Rectal smooth muscle tissue (tissue), 1 donor: Measurements from ENCODE around the gene CEP128.

Experiments
- H3K27ac ChIP-seq: one replicate; pipeline ENCODE4 v1.7.0; 2013; ENCODE audit warnings: low read depth, low read length, inconsistent platforms
- H3K27me3 ChIP-seq: one replicate; pipeline ENCODE4 v1.7.0; 2013; ENCODE audit warnings: low read length; ENCODE audit not compliant: control insufficient read depth, insufficient read depth
- H3K36me3 ChIP-seq: one replicate; pipeline ENCODE4 v1.7.0; 2013; ENCODE audit warnings: low read length; ENCODE audit not compliant: control insufficient read depth, insufficient read depth
- H3K4me1 ChIP-seq: one replicate; pipeline ENCODE4 v1.7.0; 2013; ENCODE audit warnings: low read length; ENCODE audit not compliant: control insufficient read depth, insufficient read depth
- H3K4me3 ChIP-seq: one replicate; pipeline ENCODE4 v1.7.0; 2013; ENCODE audit warnings: low read length
- H3K9ac ChIP-seq: one replicate; pipeline ENCODE4 v1.7.0; 2013; ENCODE audit warnings: low read length

CEP128 gene

GRCh38 chr14:80679273-80679672, 262.3 kb downstream of the CEP128 start:
- no peak overlapping the region for H3K4me3 ChIP-seq
- no peaks in the 10 kb centered on the region for H3K27me3 ChIP-seq
- H3K36me3 ChIP-seq, result no peaks in the 10 kb centered on the region
- no peak overlapping the region for H3K9ac ChIP-seq
- H3K4me1 ChIP-seq, result no peaks in the 10 kb centered on the region
- no peak overlapping the region for H3K27ac ChIP-seq

GRCh38 chr14:80678436-80678835, 263.1 kb downstream of the CEP128 start:
- Histone ChIP-seq H3K4me1 (no peaks in the 10 kb centered on the region), H3K36me3 (no peaks in the 10 kb centered on the region), H3K27ac (no peak overlapping the region), H3K27me3 (no peaks in the 10 kb centered on the region), H3K9ac (no peak overlapping the region), H3K4me3 (no peak overlapping the region)

- no peak overlapping the region for H3K4me3 ChIP-seq
Observed at GRCh38 chr14:80669426-80669825, 272.1 kb downstream of the CEP128 start.

GRCh38 chr14:80664576-80664975, 277.0 kb downstream of the CEP128 start:
- Histone ChIP-seq H3K27ac (no peak overlapping the region), H3K27me3 (no peaks in the 10 kb centered on the region), H3K4me1 (no peaks in the 10 kb centered on the region), H3K4me3 (no peak overlapping the region), H3K9ac (no peak overlapping the region), H3K36me3 (no peaks in the 10 kb centered on the region)

More at GRCh38 chr14:80669426-80669825, 272.1 kb downstream of the CEP128 start:
- H3K36me3 ChIP-seq, result no peaks in the 10 kb centered on the region
- H3K9ac ChIP-seq, result no peak overlapping the region
- no peak overlapping the region for H3K27ac ChIP-seq
- H3K27me3 ChIP-seq, result no peaks in the 10 kb centered on the region
- no peaks in the 10 kb centered on the region for H3K4me1 ChIP-seq

GRCh38 chr14:80663541-80663940, 278.0 kb downstream of the CEP128 start:
- Histone ChIP-seq H3K36me3 (no peaks in the 10 kb centered on the region), H3K4me3 (no peak overlapping the region), H3K4me1 (no peaks in the 10 kb centered on the region), H3K27ac (no peak overlapping the region), H3K9ac (no peak overlapping the region), H3K27me3 (no peaks in the 10 kb centered on the region)

- Histone ChIP-seq H3K27me3 (no peaks in the 10 kb centered on the region), H3K27ac (no peak overlapping the region), H3K4me3 (no peak overlapping the region), H3K36me3 (no peaks in the 10 kb centered on the region), H3K4me1 (no peaks in the 10 kb centered on the region), H3K9ac (no peak overlapping the region)
Observed at GRCh38 chr14:80659783-80660182, 281.8 kb downstream of the CEP128 start.

GRCh38 chr14:80658733-80659132, 282.8 kb downstream of the CEP128 start:
- Histone ChIP-seq H3K9ac (no peak overlapping the region), H3K4me1 (no peaks in the 10 kb centered on the region), H3K27me3 (no peaks in the 10 kb centered on the region), H3K36me3 (no peaks in the 10 kb centered on the region), H3K27ac (no peak overlapping the region), H3K4me3 (no peak overlapping the region)

- H3K27me3 ChIP-seq, result no peaks in the 10 kb centered on the region
- H3K36me3 ChIP-seq, result no peaks in the 10 kb centered on the region
- H3K27ac ChIP-seq, result no peak overlapping the region
- H3K4me1 ChIP-seq, result no peaks in the 10 kb centered on the region
- H3K9ac ChIP-seq, result no peak overlapping the region
- no peak overlapping the region for H3K4me3 ChIP-seq
Observed at GRCh38 chr14:80658155-80658554, 283.4 kb downstream of the CEP128 start.

- no peaks in the 10 kb centered on the region for H3K36me3 ChIP-seq
- H3K4me1 ChIP-seq, result no peaks in the 10 kb centered on the region
- H3K27ac ChIP-seq, result no peak overlapping the region
- no peaks in the 10 kb centered on the region for H3K27me3 ChIP-seq
- no peak overlapping the region for H3K4me3 ChIP-seq
- H3K9ac ChIP-seq, result no peak overlapping the region
Observed at GRCh38 chr14:80653956-80654355, 287.6 kb downstream of the CEP128 start.

GRCh38 chr14:80645667-80646413, 295.7 kb downstream of the CEP128 start:
- Histone ChIP-seq H3K9ac (no peak overlapping the region), H3K27ac (no peak overlapping the region), H3K4me3 (no peak overlapping the region), H3K36me3 (no peaks in the 10 kb centered on the region), H3K4me1 (no peaks in the 10 kb centered on the region), H3K27me3 (no peaks in the 10 kb centered on the region)

GRCh38 chr14:80644826-80645225, 296.7 kb downstream of the CEP128 start:
- H3K27ac ChIP-seq, result no peak overlapping the region
- H3K36me3 ChIP-seq, result no peaks in the 10 kb centered on the region
- H3K9ac ChIP-seq, result no peak overlapping the region
- no peaks in the 10 kb centered on the region for H3K4me1 ChIP-seq
- no peak overlapping the region for H3K4me3 ChIP-seq
- no peaks in the 10 kb centered on the region for H3K27me3 ChIP-seq

- Histone ChIP-seq H3K9ac (no peak overlapping the region), H3K36me3 (no peaks in the 10 kb centered on the region), H3K27me3 (no peaks in the 10 kb centered on the region), H3K4me3 (no peak overlapping the region), H3K27ac (no peak overlapping the region), H3K4me1 (no peaks in the 10 kb centered on the region)
Observed at GRCh38 chr14:80638620-80639515, 302.7 kb downstream of the CEP128 start.
